HL-60 (cell line): ENCODE data around the gene HCFC1.
A peak's percentile ranks its signal among the peaks of the same experiment; 100 is the strongest.

Experiments used
- DNase-seq, 2 experiments: peaks; one replicate each; pipeline ENCODE4 v3.0.0-alpha.2; 2010 to 2020; ENCODE audit warnings: low read depth in 1 of 2, low spot score in 1 of 2
- H3K27ac ChIP-seq: fragments of 250-450 bp; sonication (Bioruptor Pico); replicated peaks from 2 replicates; pipeline ENCODE4 v1.5.1; 2020; ENCODE audit warnings: mild to moderate bottlenecking, moderate library complexity
- H3K27me3 ChIP-seq: fragments of 250-450 bp; sonication (Bioruptor Pico); 2 replicates; pipeline ENCODE4 v1.5.1; 2021; ENCODE audit warnings: mild to moderate bottlenecking, moderate library complexity; ENCODE audit not compliant: insufficient read depth, poor library complexity, severe bottlenecking
- H3K4me3 ChIP-seq: replicated peaks from 2 replicates; pipeline ENCODE4 v1.5.1; 2011; ENCODE audit warnings: mild to moderate bottlenecking, control low read depth, low read length; ENCODE audit not compliant: insufficient read depth
- CTCF ChIP-seq: IDR thresholded peaks from one replicate; pipeline ENCODE4 v1.5.1; 2011; ENCODE audit warnings: low read length, control low read depth, inconsistent platforms; ENCODE audit not compliant: insufficient read depth
- GABPA ChIP-seq: IDR thresholded peaks from 2 replicates; pipeline ENCODE4 v1.6.1; 2012; ENCODE audit warnings: low read depth
- POLR2AphosphoS5 ChIP-seq: IDR thresholded peaks from 2 replicates; pipeline ENCODE4 v1.6.1; 2012; ENCODE audit warnings: low read depth
- REST ChIP-seq: IDR thresholded peaks from 2 replicates; pipeline ENCODE4 v1.6.1; 2012; ENCODE audit warnings: low read depth; ENCODE audit not compliant: insufficient replicate concordance
- SPI1 ChIP-seq: IDR thresholded peaks from 2 replicates; pipeline ENCODE4 v1.6.1; 2012; ENCODE audit warnings: low read depth, mild to moderate bottlenecking, borderline replicate concordance

HCFC1 gene

GRCh38 chrX:153905481-153906095 lies 66.0 kb downstream of the HCFC1 start:
- H3K4me3 ChIP-seq = no peak overlapping the region
- TF ChIP-seq GABPA (no peak), REST (no peak), POLR2AphosphoS5 (peak; percentile 65), SPI1 (no peak), CTCF (no peak)
- H3K27me3 ChIP-seq = no peaks in the 10 kb centered on the region
- H3K27ac ChIP-seq = no peak overlapping the region
- DNase-seq = no peak

GRCh38 chrX:153903991-153904957 lies 67.3 kb downstream of the HCFC1 start, which contains the start of gene AVPR2:
Gene AVPR2, plus strand, starts transcription at chrX:153904673. Its CDS starts 473 bp downstream, at chrX:153905146.
- no peaks in the 10 kb centered on the region for H3K27me3 ChIP-seq
- no peak within 1 kb of the TSS for H3K4me3 ChIP-seq
- DNase-seq = peak in 1 of 2 experiments; percentile 14
- TF ChIP-seq GABPA = no peak
- TF ChIP-seq SPI1 = no peak
- TF ChIP-seq CTCF = no peak
- TF ChIP-seq POLR2AphosphoS5 = peak; percentile 30
- no peak for TF ChIP-seq REST
- H3K27ac ChIP-seq = peak within 1 kb of the TSS; percentile 57

- Histone ChIP-seq H3K27ac (peak overlapping the region; percentile 57), H3K4me3 (no peak overlapping the region), H3K27me3 (no peaks in the 10 kb centered on the region)
- peak in 1 of 2 experiments; percentile 53 for DNase-seq
- TF ChIP-seq REST = no peak
- TF ChIP-seq POLR2AphosphoS5 = peak; percentile 69
Measured at GRCh38 chrX:153903238-153903980, 68.2 kb downstream of the HCFC1 start.
